ENCODE data around the gene SOHLH1. TPM values are rescaled to one million over a fixed set of nuclear protein-coding genes. Genes with fewer than 3 reads are reported as not detected.
A peak's percentile ranks its signal among the peaks of the same experiment; 100 is the strongest.

Gene SOHLH1
- total RNA-seq, 1 donor from 2014 or later = not detected

GRCh38 chr9:135736979-135737839 lies 37.9 kb upstream of the SOHLH1 start:
- Mint-ChIP-seq H3K9me3 (peaks cover 8% of the 10 kb centered on the region), H3K36me3 (no peaks in the 10 kb centered on the region), H3K27ac (no peak overlapping the region), H3K4me3 (no peak overlapping the region), H3K4me1 (peaks cover 2% of the 10 kb centered on the region), H3K27me3 (ENCODE audit: insufficient read depth, low read depth) (peaks cover 19% of the 10 kb centered on the region)
- H3K4me2 ChIP-seq = peak overlapping the region; percentile 68
- peak overlapping the region; percentile 32 for H3K4me3 ChIP-seq
- H3K27me3 ChIP-seq = peaks cover 24% of the 10 kb centered on the region
- DNase-seq (ENCODE audit: low spot score) = no peak
- peaks cover 2% of the 10 kb centered on the region for H3F3A ChIP-seq (ENCODE audit: low read depth)
- H3K4me1 ChIP-seq = no peaks in the 10 kb centered on the region
- H4K20me1 ChIP-seq (ENCODE audit: low read depth) = no peaks in the 10 kb centered on the region
- no peak overlapping the region for H3K9ac ChIP-seq
- no peaks in the 10 kb centered on the region for H3K36me3 ChIP-seq
- no peak overlapping the region for H3K27ac ChIP-seq
- TF ChIP-seq CTCF (IDR thresholded peaks at IDR 0.05) (no peak), EZH2phosphoT487 (IDR thresholded peaks at IDR 0.05) (no peak), EZH2 (IDR thresholded peaks at IDR 0.05) (no peak)
- no peak overlapping the region for H2AFZ ChIP-seq (replicated peaks)
- no peaks in the 10 kb centered on the region for H3K9me3 ChIP-seq (ENCODE audit: low read depth)
- H3K79me2 ChIP-seq (ENCODE audit: low read depth) = no peaks in the 10 kb centered on the region

GRCh38 chr9:135736272-135736978 lies 37.1 kb upstream of the SOHLH1 start:
- no peak overlapping the region for H3K4me3 Mint-ChIP-seq
- Histone ChIP-seq H3K4me3 (peak overlapping the region; percentile 38), H3K4me2 (peak overlapping the region; percentile 77), H3K9me3 (ENCODE audit: low read depth) (no peaks in the 10 kb centered on the region), H3K9ac (no peak overlapping the region), H3K79me2 (ENCODE audit: low read depth) (no peaks in the 10 kb centered on the region), H3K27me3 (peaks cover 24% of the 10 kb centered on the region), H4K20me1 (ENCODE audit: low read depth) (no peaks in the 10 kb centered on the region), H3F3A (ENCODE audit: low read depth) (peaks cover 2% of the 10 kb centered on the region), H3K27ac (no peak overlapping the region), H3K4me1 (no peaks in the 10 kb centered on the region), H3K36me3 (no peaks in the 10 kb centered on the region), H2AFZ (replicated peaks) (no peak overlapping the region)
- no peak for TF ChIP-seq EZH2 (IDR thresholded peaks at IDR 0.05)
- no peak for TF ChIP-seq CTCF (IDR thresholded peaks at IDR 0.05)
- no peak for TF ChIP-seq EZH2phosphoT487 (IDR thresholded peaks at IDR 0.05)
- DNase-seq (ENCODE audit: low spot score) = peak; percentile 50
- peaks cover 12% of the 10 kb centered on the region for H3K9me3 Mint-ChIP-seq
- H3K4me1 Mint-ChIP-seq = peaks cover 2% of the 10 kb centered on the region
- no peaks in the 10 kb centered on the region for H3K36me3 Mint-ChIP-seq
- no peak overlapping the region for H3K27ac Mint-ChIP-seq
- H3K27me3 Mint-ChIP-seq (ENCODE audit: insufficient read depth, low read depth) = peaks cover 22% of the 10 kb centered on the region

- H3K36me3 Mint-ChIP-seq = no peaks in the 10 kb centered on the region
- no peak overlapping the region for H2AFZ ChIP-seq (replicated peaks)
- no peaks in the 10 kb centered on the region for H3K9me3 ChIP-seq (ENCODE audit: low read depth)
- no peaks in the 10 kb centered on the region for H4K20me1 ChIP-seq (ENCODE audit: low read depth)
- H3K9me3 Mint-ChIP-seq = peaks cover 19% of the 10 kb centered on the region
- no peak overlapping the region for H3K9ac ChIP-seq
- no peak for DNase-seq (ENCODE audit: low spot score)
- H3K27ac Mint-ChIP-seq = no peak overlapping the region
- peaks cover 2% of the 10 kb centered on the region for H3K4me1 Mint-ChIP-seq
- H3K4me2 ChIP-seq = no peak overlapping the region
- H3K4me1 ChIP-seq = no peaks in the 10 kb centered on the region
- H3K4me3 ChIP-seq = no peak overlapping the region
- no peak overlapping the region for H3K27ac ChIP-seq
- H3K27me3 Mint-ChIP-seq (ENCODE audit: insufficient read depth, low read depth) = peaks cover 28% of the 10 kb centered on the region
- peaks cover 2% of the 10 kb centered on the region for H3F3A ChIP-seq (ENCODE audit: low read depth)
- H3K4me3 Mint-ChIP-seq = peak overlapping the region; percentile 30
- H3K79me2 ChIP-seq (ENCODE audit: low read depth) = no peaks in the 10 kb centered on the region
- TF ChIP-seq EZH2phosphoT487 (IDR thresholded peaks at IDR 0.05) (no peak), EZH2 (IDR thresholded peaks at IDR 0.05) (no peak), CTCF (IDR thresholded peaks at IDR 0.05) (no peak)
- H3K27me3 ChIP-seq = peaks cover 24% of the 10 kb centered on the region
- H3K36me3 ChIP-seq = no peaks in the 10 kb centered on the region
Measured at GRCh38 chr9:135734616-135735144, 35.4 kb upstream of the SOHLH1 start.
